Left ventricle myocardium inferior (tissue), 1 donor: ENCODE data around the gene POU3F3. TPM values are rescaled to one million over a fixed set of nuclear protein-coding genes. Genes with fewer than 3 reads are reported as not detected.

Experiments used
- DNase-seq: peaks from one replicate; pipeline ENCODE4 v3.0.0-alpha.2; 2020
- H3K27ac ChIP-seq: fragments of 200-600 bp; replicated peaks from 2 replicates; pipeline ENCODE4 v1.8.0; 2021
- H3K27me3 ChIP-seq: fragments of 200-600 bp; 2 replicates; pipeline ENCODE4 v1.8.0; 2021; ENCODE audit warnings: low read depth
- H3K36me3 ChIP-seq: fragments of 200-600 bp; 2 replicates; pipeline ENCODE4 v1.8.0; 2021
- H3K4me1 ChIP-seq: fragments of 200-600 bp; 2 replicates; pipeline ENCODE4 v1.8.0; 2021
- H3K4me3 ChIP-seq: fragments of 200-600 bp; 2 replicates; pipeline ENCODE4 v1.8.0; 2021; ENCODE audit warnings: mild to moderate bottlenecking, moderate library complexity
- H3K9me3 ChIP-seq: fragments of 200-600 bp; replicated peaks from 2 replicates; pipeline ENCODE4 v1.8.0; 2021
- CTCF ChIP-seq: fragments of 200-600 bp; IDR thresholded peaks from 2 replicates; pipeline ENCODE4 v1.8.0; 2021; ENCODE audit warnings: antibody characterized with exemption, mild to moderate bottlenecking, borderline replicate concordance
- intact Hi-C: fragments of 100-400 bp; cut with micrococcal nuclease; formaldehyde crosslinking; loops from one replicate; pipeline ENCODE4 v1.11.0; 2022
- total RNA-seq: library from RNA; stranded (reverse); fragmentation: NEBNext Ultra II Directional; extraction: Animal tissue kit (Norgen Biotek cat#: 25700); gene quantifications from one replicate; pipeline ENCODE4 v1.2.1, GENCODE V29; 2021
- donor health status: DM: no; HTN: yes; CAD: no; lungs with severe emphysema.

The POU3F3 gene
- total RNA-seq, 1 donor from 2014 or later = 0.11 TPM

- Histone ChIP-seq H3K4me3 (no peak overlapping the region), H3K9me3 (no peaks in the 10 kb centered on the region)
- TF ChIP-seq CTCF = no peak
Measured at GRCh38 chr2:104836265-104836664, 17.6 kb upstream of the POU3F3 start.

GRCh38 chr2:104836841-104837240 is 17.1 kb upstream of the POU3F3 start:
- peaks cover 72% of the 10 kb centered on the region for H3K27me3 ChIP-seq
- H3K4me3 ChIP-seq = no peak overlapping the region
- no peaks in the 10 kb centered on the region for H3K9me3 ChIP-seq
- no peak for DNase-seq
- intact Hi-C loops = no loop called here
- no peak for TF ChIP-seq CTCF
- no peaks in the 10 kb centered on the region for H3K4me1 ChIP-seq
- H3K27ac ChIP-seq = no peak overlapping the region
- no peaks in the 10 kb centered on the region for H3K36me3 ChIP-seq

More at GRCh38 chr2:104836265-104836664, 17.6 kb upstream of the POU3F3 start:
- Histone ChIP-seq H3K36me3 (no peaks in the 10 kb centered on the region), H3K27ac (no peak overlapping the region), H3K27me3 (peaks cover 68% of the 10 kb centered on the region), H3K4me1 (no peaks in the 10 kb centered on the region)
- DNase-seq = no peak
- intact Hi-C loops = no loop called here

GRCh38 chr2:104840156-104840555 is 13.8 kb upstream of the POU3F3 start:
- Histone ChIP-seq H3K36me3 (no peaks in the 10 kb centered on the region), H3K27me3 (peaks cover 84% of the 10 kb centered on the region), H3K27ac (no peak overlapping the region), H3K9me3 (no peaks in the 10 kb centered on the region), H3K4me1 (peaks cover 28% of the 10 kb centered on the region), H3K4me3 (no peak overlapping the region)
- no peak for TF ChIP-seq CTCF
- intact Hi-C loops = no loop called here
- DNase-seq = no peak

- Histone ChIP-seq H3K4me3 (no peak overlapping the region), H3K9me3 (no peaks in the 10 kb centered on the region), H3K27me3 (peaks cover 84% of the 10 kb centered on the region), H3K36me3 (no peaks in the 10 kb centered on the region), H3K4me1 (peaks cover 30% of the 10 kb centered on the region), H3K27ac (no peak overlapping the region)
- intact Hi-C loops = no loop called here
- TF ChIP-seq CTCF = no peak
- DNase-seq = no peak
Measured at GRCh38 chr2:104840893-104841585, 12.9 kb upstream of the POU3F3 start.

GRCh38 chr2:104841744-104842143 is 12.2 kb upstream of the POU3F3 start:
- H3K4me1 ChIP-seq = peaks cover 30% of the 10 kb centered on the region
- H3K27me3 ChIP-seq = peaks cover 85% of the 10 kb centered on the region
- H3K4me3 ChIP-seq = no peak overlapping the region
- no peak for DNase-seq
- H3K36me3 ChIP-seq = no peaks in the 10 kb centered on the region
- no peaks in the 10 kb centered on the region for H3K9me3 ChIP-seq
- intact Hi-C loops = no loop called here
- no peak for TF ChIP-seq CTCF
- H3K27ac ChIP-seq = no peak overlapping the region
